Activated CD8-positive, alpha-beta memory T cell treated with anti-CD3 and anti-CD28 coated beads for 48 hours (primary cell): ENCODE data around the gene SYNPO2L.

Experiments used
- DNase-seq, 3 experiments: peaks; one replicate each; pipeline ENCODE4 v3.0.0-alpha.2; 2020; ENCODE audit warnings: low read depth in 2 of 3, low spot score in 2 of 3

Gene SYNPO2L

GRCh38 chr10:73650537-73651331 is 5.1 kb downstream of the SYNPO2L start:
- no peak for DNase-seq

- DNase-seq, result no peak
These were observed 5.8 kb downstream of the SYNPO2L start for GRCh38 chr10:73649876-73650536.

GRCh38 chr10:73648975-73649829 is 6.6 kb downstream of the SYNPO2L start:
- DNase-seq, result no peak

GRCh38 chr10:73647875-73648651 is 7.8 kb downstream of the SYNPO2L start:
- no peak for DNase-seq

GRCh38 chr10:73647211-73647874 is 8.5 kb downstream of the SYNPO2L start:
- peak in 1 of 3 experiments; percentile 9 for DNase-seq

GRCh38 chr10:73646598-73647041 is 9.2 kb downstream of the SYNPO2L start:
- no peak for DNase-seq

- no peak for DNase-seq
These were observed 10.6 kb downstream of the SYNPO2L start for GRCh38 chr10:73645251-73645650.

GRCh38 chr10:73644767-73645166 is 11.1 kb downstream of the SYNPO2L start:
- no peak for DNase-seq

- DNase-seq, result no peak
These were observed 11.7 kb downstream of the SYNPO2L start for GRCh38 chr10:73644015-73644743.

- no peak for DNase-seq
These were observed 12.5 kb downstream of the SYNPO2L start for GRCh38 chr10:73643362-73643761.

- no peak for DNase-seq
These were observed 14.3 kb downstream of the SYNPO2L start, which contains the start of gene MYOZ1 for GRCh38 chr10:73641328-73642060. TSS of gene MYOZ1 (minus strand) at chr10:73641474. CDS start at chr10:73640017, 1,457 bp downstream.

- no peak for DNase-seq
These were observed 16.5 kb downstream of the SYNPO2L start for GRCh38 chr10:73639286-73639685.

- no peak for DNase-seq
These were observed 20.0 kb downstream of the SYNPO2L start for GRCh38 chr10:73635781-73636180.

- no peak for DNase-seq
These were observed 21.4 kb downstream of the SYNPO2L start for GRCh38 chr10:73634421-73634820.

- no peak for DNase-seq
These were observed 26.7 kb downstream of the SYNPO2L start for GRCh38 chr10:73629165-73629564.

- DNase-seq, result no peak
These were observed 27.4 kb downstream of the SYNPO2L start for GRCh38 chr10:73628405-73628804.

- no peak for DNase-seq
These were observed 28.5 kb downstream of the SYNPO2L start for GRCh38 chr10:73627300-73627699.

- DNase-seq, result peak; percentile 71 to 80 (median 77)
These were observed 29.7 kb downstream of the SYNPO2L start for GRCh38 chr10:73625884-73626752.
